Lower leg skin (tissue), 4 donors: Measurements from ENCODE around the gene MYO5A. TPM values are rescaled to one million over a fixed set of nuclear protein-coding genes. Genes with fewer than 3 reads are reported as not detected.

Experiments used
- DNase-seq, 2 donors: peaks; one replicate each; pipeline ENCODE4 v3.0.0-alpha.2; 2019; ENCODE audit warnings: low spot score in 2 of 2
- H3K4me3 ChIP-seq: fragments of 200-600 bp; sonication (generic); 2 replicates; pipeline ENCODE4 v1.5.1; 2017; ENCODE audit warnings: mild to moderate bottlenecking, low read depth; ENCODE audit not compliant: poor library complexity, severe bottlenecking
- POLR2A ChIP-seq, 2 donors: fragments of 450-650 bp; IDR thresholded peaks; one replicate each; pipeline ENCODE4 v1.6.1; 2016 to 2017; ENCODE audit warnings: antibody characterized with exemption in 2 of 2, mild to moderate bottlenecking in 1 of 2, moderate library complexity in 1 of 2
- WGBS, 2 donors: methylation state at CpG; one replicate each; pipeline ENCODE4 v1.1.5; 2018; 5-methylcytosine and 5-hydroxymethylcytosine counted together
- intact Hi-C: fragments of 100-400 bp; cut with DNase I; formaldehyde crosslinking; loops from one replicate; pipeline ENCODE4 v1.15.0; 2023; ENCODE audit warnings: low total_unique reads
- total RNA-seq, 4 donors: library from RNA; depleted of rRNA; stranded (reverse); fragments of >200 nt; gene quantifications; one replicate each; pipeline ENCODE4 v1.1.0, GENCODE V29; 2016
- TF ChIP-seq, protein P1 (sequence below), 3 donors: fragments of 450-650 bp; IDR thresholded peaks; one replicate each; pipeline ENCODE4 v1.5.1; 2016; ENCODE audit warnings: antibody characterized with exemption in 3 of 3, mild to moderate bottlenecking in 3 of 3, moderate library complexity in 2 of 3

Gene MYO5A
- total RNA-seq, 4 donors from 2014 or later: 28.0 to 45.1 (median 37.8) TPM

DNA sequence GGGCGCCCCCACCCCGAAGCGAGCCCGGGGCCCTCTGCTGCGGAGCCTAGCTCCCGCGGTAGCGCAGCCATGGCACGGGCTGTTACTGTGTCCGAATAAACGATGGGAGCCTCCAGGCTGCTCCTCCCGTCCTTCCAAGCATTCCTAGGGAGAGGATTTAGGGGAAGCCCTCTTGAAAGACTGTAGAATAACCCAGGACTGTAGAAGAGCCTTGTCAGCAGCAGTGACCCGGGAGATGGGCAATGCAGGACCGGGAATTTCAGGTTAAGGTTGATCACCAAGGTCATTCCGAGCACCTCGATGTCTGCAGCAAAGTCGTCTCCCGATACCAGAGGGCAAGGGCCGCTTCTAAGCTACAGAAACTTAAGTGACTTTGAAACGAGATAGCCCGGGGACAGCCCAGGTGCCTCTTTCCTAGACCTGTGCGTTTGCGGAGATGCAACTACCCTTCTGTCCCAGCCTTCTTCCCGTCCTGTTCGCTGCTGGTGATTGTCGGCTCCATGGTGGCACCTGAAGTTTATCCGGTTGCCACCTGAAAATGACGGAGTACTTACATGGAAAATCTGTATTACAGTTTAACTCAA, 753 bp upstream of the MYO5A start:
- no peak for DNase-seq
- intact Hi-C loops: no loop called here
- TF ChIP-seq POLR2A (IDR thresholded peaks at IDR 0.05): no peak
- TF ChIP-seq, protein P1, sequence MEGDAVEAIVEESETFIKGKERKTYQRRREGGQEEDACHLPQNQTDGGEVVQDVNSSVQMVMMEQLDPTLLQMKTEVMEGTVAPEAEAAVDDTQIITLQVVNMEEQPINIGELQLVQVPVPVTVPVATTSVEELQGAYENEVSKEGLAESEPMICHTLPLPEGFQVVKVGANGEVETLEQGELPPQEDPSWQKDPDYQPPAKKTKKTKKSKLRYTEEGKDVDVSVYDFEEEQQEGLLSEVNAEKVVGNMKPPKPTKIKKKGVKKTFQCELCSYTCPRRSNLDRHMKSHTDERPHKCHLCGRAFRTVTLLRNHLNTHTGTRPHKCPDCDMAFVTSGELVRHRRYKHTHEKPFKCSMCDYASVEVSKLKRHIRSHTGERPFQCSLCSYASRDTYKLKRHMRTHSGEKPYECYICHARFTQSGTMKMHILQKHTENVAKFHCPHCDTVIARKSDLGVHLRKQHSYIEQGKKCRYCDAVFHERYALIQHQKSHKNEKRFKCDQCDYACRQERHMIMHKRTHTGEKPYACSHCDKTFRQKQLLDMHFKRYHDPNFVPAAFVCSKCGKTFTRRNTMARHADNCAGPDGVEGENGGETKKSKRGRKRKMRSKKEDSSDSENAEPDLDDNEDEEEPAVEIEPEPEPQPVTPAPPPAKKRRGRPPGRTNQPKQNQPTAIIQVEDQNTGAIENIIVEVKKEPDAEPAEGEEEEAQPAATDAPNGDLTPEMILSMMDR (IDR thresholded peaks at IDR 0.05): no peak
- H3K4me3 ChIP-seq: peak overlapping the region; percentile 56
- 5% methylated on average over 27 to 28 of the region's 28 CpGs for WGBS, 2 donors

DNA sequence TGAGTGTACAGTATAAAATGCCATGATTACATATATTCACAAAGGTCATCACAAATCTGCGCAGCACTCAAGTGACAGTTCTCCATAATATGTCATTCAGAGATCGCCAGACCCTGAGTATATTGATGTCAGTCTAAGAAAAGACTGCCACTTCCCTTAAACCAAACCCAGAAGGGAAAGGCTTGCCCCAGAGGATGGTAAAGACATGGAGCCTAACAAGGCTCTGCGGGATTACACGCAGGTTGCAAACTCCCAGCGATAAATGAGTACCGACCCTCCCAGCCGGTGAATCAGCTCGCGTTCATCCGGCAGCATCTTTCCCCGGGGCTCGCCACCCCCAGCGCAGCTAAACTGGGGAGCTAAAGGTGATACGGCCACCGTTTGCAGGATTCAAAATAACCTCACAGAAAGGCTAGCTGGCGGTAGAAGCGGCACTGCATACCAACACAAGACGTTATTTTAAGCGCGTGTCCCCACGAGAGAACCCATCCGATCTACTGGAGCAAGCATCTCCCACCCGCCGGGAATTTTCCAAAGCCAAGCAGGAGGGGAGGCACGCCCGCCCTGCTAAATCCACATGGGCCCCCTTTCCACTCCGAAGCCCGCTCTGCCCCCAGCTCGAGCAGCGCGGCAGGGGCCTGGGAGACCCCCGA, 643 bp downstream of the MYO5A start:
- WGBS, 2 donors: 3 to 5% methylated on average over 23 to 32 of the region's 32 CpGs
- peak in 1 of 2 donors; percentile 88 for DNase-seq
- intact Hi-C loops: no loop called here
- no peak for TF ChIP-seq POLR2A (IDR thresholded peaks at IDR 0.05)
- TF ChIP-seq, protein P1 (IDR thresholded peaks at IDR 0.05): no peak
- H3K4me3 ChIP-seq: peak overlapping the region; percentile 76

DNA sequence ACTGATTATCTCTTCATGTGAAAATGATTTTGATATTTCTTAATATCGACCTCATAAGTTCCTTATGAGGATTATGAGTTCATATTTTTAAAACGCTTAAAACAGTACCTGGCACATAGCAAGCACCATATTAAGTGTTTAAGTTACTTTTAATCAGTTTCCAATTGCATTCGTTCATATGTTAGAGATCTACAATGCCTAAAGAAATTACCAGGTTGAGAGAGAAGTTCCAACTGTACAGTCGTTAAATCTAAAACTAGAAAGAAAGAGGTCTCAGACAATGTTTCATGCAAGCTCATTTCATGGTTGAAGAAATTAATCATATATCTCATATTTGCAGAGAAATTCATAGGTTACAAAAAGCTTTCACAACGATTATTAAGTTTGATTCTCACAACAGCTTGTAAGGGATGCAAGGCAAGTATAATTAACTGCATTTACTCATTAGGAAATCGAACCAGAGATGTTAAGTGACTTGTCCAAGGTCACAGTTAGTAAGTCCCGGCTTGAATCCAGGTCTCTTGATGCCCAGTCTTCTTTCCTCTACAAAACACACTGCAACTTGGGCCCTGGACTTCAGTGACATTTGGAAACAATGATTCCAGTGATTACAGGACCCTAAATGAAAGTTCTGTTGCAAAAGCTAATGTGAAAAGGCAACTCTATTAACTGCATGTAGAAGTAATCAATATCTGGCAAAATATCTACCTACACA, 1.3 kb downstream of the MYO5A start:
- TF ChIP-seq, protein P1 (IDR thresholded peaks at IDR 0.05): no peak
- no peak for TF ChIP-seq POLR2A (IDR thresholded peaks at IDR 0.05)
- intact Hi-C loops: no loop called here
- H3K4me3 ChIP-seq: peak overlapping the region; percentile 76

DNA sequence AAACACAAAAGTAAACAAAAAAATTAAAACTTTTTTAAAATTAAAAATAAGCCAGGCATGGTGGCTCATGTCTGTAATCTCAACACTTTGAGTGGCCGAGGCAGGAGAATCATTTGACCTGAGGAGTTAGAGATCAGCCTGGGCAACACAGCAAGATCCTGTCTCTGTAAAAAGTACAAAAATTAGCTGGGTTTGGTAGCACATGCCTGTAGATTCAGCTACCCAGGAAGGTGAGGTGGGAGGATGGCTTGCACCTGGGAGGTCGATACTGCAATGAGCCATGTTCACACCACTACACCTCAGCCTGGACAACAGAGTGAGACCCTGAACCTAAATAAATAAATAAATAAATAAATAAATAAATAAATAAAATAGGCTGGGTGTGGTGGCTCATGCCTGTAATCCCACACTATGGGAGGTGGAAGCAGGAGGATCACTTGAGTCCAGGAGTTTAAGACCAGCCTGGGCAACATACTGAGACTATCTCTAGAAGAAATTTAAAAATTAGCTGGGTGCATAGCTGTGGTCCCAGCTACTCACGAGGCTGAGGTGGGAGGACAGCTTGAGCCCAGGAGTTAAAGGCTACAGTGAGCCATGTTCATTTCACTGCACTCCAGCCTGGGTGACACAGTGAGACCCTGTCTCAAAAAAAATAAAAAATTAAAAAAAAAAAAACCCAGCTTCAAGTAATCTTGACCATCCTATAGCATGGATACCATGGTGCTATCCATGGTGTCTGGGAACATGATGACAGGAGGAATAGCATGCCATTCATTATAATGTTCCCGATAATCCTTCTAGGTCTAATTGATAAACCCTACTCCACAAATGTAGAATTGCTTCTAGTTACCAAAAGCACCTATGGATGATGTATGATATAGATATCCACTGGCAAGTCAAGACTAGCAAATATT, 4.2 kb downstream of the MYO5A start:
- TF ChIP-seq, protein P1 (IDR thresholded peaks at IDR 0.05): no peak
- no peak for TF ChIP-seq POLR2A (IDR thresholded peaks at IDR 0.05)
- intact Hi-C loops: no loop called here
- 90 to 93% methylated on average over 4 of the region's 4 CpGs for WGBS, 2 donors
- no peak overlapping the region for H3K4me3 ChIP-seq
- no peak for DNase-seq

More for the DNA sequence above, 1.3 kb downstream of the MYO5A start:
- WGBS, 2 donors: 74 to 79% methylated on average over 7 of the region's 7 CpGs
- DNase-seq: no peak

DNA sequence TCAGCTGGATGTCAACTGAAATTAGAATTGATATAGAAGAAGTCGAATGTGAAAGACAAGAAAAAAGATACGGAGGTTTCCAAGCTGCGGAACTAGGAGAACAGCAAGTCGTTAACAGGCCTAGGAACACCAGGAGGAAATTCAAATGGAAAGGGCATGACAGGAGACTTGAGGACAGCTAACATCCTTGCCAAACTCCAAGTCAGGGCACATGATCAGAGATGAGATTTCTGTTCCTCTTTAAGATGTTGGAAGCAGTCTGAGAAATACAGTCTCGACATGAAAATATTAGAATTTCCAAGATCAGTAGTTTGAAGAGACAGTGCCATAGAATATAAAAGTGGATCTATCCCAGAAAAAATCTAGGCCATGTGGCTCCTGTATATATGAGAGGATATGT, 5.0 kb downstream of the MYO5A start:
- WGBS, 2 donors: 33 to 38% methylated on average over 4 to 5 of the region's 5 CpGs
- H3K4me3 ChIP-seq: no peak overlapping the region
- intact Hi-C loops: no loop called here
- no peak for TF ChIP-seq POLR2A (IDR thresholded peaks at IDR 0.05)
- TF ChIP-seq, protein P1 (IDR thresholded peaks at IDR 0.05): no peak
- DNase-seq: no peak
